Measurements from ENCODE around the gene DCUN1D2.

DNA sequence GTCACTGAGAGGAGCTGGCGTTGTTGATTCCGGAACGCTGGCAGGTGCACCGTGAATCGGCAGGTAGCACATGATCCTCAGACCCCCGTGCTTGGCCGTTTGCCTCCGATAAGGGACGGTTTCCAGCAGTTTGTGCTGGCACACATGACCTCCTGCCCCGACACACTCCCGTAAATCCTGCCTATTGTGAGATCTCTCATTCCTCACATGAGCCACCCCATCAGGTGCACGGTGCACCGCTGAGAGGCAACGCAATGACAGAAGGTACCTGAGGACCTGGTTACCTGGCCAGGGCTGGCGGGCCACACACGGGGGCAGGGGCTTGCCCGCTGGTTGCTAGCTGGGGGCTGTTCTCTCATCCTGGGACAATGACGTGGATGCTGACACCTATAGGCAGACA, 35.1 kb downstream of the DCUN1D2 start:
- TF ChIP-seq CTCF (IDR thresholded peaks at IDR 0.05) (no peak), POLR2A (IDR thresholded peaks at IDR 0.05) (no peak), EP300 (IDR thresholded peaks at IDR 0.05) (no peak), POLR2AphosphoS5 (IDR thresholded peaks at IDR 0.05) (no peak)
